Renal pelvis (tissue), 12 donors: Measurements from ENCODE around the gene CD40. TPM values are rescaled to one million over a fixed set of nuclear protein-coding genes. Genes with fewer than 3 reads are reported as not detected.
A peak's percentile ranks its signal among the peaks of the same experiment; 100 is the strongest.

ENCODE experiments used
- DNase-seq: peaks from one replicate; pipeline ENCODE4 v3.0.0-alpha.2; 2013
- long read RNA-seq, 16 experiments: transcript quantifications; one replicate each; lab custom pipeline, GENCODE V29; 2026
- polyA plus RNA-seq, 3 donors: library from polyadenylated mRNA; unstranded; fragments of 120-200 nt; gene quantifications; one replicate each; pipeline ENCODE4 v1.2.1, GENCODE V29; 2013; ENCODE audit not compliant: insufficient read length in 3 of 3

The CD40 gene
- 1 to 10 TPM; 3.8 to 5.7 (median 5.5) TPM for polyA plus RNA-seq
- long read RNA-seq, donor 1, partial matches to known transcripts = 0 of 2 reads
- long read RNA-seq, donor 1, other reads (novel, unspliced or antisense) = 0 of 2 reads
- long read RNA-seq, donor 2, partial matches to known transcripts = 0 of 1 reads
- long read RNA-seq, donor 2, other reads (novel, unspliced or antisense) = 0 of 1 reads
- long read RNA-seq, donor 3, partial matches to known transcripts = 0 of 1 reads
- long read RNA-seq, donor 3, other reads (novel, unspliced or antisense) = 0 of 1 reads
- long read RNA-seq, donor 4, partial matches to known transcripts = 0 of 4 reads
- long read RNA-seq, donor 4, other reads (novel, unspliced or antisense) = 0 of 4 reads
- long read RNA-seq, donor 5 = 0 reads
- long read RNA-seq, donor 6, partial matches to known transcripts = 0 of 3 reads
- long read RNA-seq, donor 6, other reads (novel, unspliced or antisense) = 0 of 3 reads
- long read RNA-seq, donor 7, partial matches to known transcripts = 0 of 1 reads
- long read RNA-seq, donor 7, other reads (novel, unspliced or antisense) = 0 of 1 reads
- long read RNA-seq, donor 8 = 0 reads
- long read RNA-seq, donor 9, partial matches to known transcripts = 0 of 2 reads
- long read RNA-seq, donor 9, other reads (novel, unspliced or antisense) = 0 of 2 reads
- long read RNA-seq, donor 10, partial matches to known transcripts = 0 of 1 reads
- long read RNA-seq, donor 10, other reads (novel, unspliced or antisense) = 0 of 1 reads
- long read RNA-seq, donor 11, partial matches to known transcripts = 0 of 1 reads
- long read RNA-seq, donor 11, other reads (novel, unspliced or antisense) = 0 of 1 reads
- long read RNA-seq, donor 12, partial matches to known transcripts = 0 of 2 reads
- long read RNA-seq, donor 12, other reads (novel, unspliced or antisense) = 0 of 2 reads
- long read RNA-seq, donor 13, partial matches to known transcripts = 0 of 1 reads
- long read RNA-seq, donor 13, other reads (novel, unspliced or antisense) = 0 of 1 reads
- long read RNA-seq, donor 14, partial matches to known transcripts = 0 of 1 reads
- long read RNA-seq, donor 14, other reads (novel, unspliced or antisense) = 0 of 1 reads
- long read RNA-seq, donor 15, partial matches to known transcripts = 0 of 2 reads
- long read RNA-seq, donor 15, other reads (novel, unspliced or antisense) = 0 of 2 reads
- long read RNA-seq, donor 16 = 0 reads

DNA sequence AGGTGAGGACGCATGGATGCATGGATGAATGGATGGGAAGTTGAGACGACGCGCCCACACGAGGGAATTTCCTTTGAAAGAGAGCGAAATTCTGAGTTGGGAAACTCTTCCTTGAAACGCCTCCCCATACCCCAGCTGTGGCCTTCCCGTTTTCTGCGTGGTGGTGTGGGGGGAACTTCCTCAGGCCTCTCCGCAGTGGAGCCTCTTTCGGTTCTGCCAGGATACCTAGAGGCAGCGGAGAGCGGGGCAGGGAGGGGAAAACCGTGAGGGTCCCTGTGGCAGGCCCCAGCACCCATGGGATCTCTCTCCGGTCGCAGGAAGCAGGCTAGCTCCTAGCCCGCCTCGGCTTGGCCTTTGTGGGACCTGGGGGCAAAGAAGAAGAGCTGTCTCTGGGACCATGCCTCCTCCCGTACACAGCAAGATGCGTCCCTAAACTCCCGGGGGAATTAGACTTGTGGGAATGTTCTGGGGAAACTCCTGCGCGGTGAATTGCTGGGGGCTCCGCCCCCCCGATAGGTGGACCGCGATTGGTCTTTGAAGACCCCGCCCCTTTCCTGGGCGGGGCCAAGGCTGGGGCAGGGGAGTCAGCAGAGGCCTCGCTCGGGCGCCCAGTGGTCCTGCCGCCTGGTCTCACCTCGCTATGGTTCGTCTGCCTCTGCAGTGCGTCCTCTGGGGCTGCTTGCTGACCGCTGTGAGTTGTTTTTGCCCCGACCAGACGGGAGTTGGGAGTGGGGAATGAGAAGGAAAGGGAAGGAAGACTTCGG, at the start of gene CD40:
TSS of gene CD40 (plus strand) at position 611 of the 764 bp plus-strand sequence. CDS start at position 641, 30 bp downstream.
- DNase-seq = peak; percentile 31

DNA sequence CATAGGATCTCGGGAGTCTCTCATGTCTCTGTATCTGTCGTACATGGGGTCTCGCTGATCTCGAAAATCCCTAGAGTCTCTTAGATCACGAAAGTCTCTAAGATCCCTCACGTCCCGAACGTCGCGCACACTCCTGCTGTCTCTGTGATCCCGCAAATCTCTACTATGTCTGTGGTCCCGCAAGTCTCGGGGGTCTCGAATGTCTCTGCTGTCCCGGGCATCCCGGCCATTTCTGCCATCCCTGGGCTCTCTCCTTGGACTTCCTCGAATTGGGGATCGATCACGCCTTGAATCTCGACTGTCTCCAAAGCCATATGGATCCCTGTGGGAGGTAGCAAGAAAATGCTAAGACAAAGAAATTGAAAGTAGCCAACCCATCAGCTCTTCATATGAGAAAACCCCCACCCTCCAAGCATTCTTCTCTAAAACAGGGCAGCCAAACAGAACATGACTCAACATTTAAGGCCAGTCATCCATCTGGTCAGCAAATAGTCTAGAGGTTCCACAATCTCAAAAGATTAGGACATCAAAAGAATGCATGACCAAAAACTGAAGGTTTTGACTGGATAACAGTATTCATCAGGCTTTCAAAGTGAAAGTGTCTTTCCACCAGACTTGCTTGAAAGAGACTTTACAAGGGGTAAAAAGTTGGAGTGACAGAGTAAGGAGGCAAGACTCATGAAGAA, 47.8 kb upstream of the CD40 start:
- no peak for DNase-seq

- DNase-seq = no peak
These were observed 46.5 kb upstream of the CD40 start for GRCh38 chr20:46071573-46071972.

- no peak for DNase-seq
These were observed 45.1 kb upstream of the CD40 start for GRCh38 chr20:46073024-46073423.

DNA sequence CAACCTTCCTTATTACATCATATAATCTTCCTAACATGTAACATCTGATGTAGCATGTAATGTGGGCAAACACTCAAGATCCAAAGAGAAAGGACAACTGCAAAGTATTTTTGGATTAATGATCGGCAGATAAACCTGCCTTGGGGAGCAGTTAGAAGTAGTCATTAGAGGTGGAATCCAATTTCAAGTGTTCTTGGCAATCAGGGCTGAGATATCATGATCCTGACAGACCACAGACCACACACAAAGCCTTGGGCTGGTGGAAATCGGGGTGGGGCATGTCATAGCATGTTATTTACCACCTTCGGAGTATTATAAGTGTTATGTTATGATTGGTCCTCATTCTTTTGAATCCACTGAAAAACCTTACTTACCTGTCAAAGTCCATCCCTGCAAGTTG, 44.7 kb upstream of the CD40 start:
- no peak for DNase-seq

- no peak for DNase-seq
These were observed 44.1 kb upstream of the CD40 start for GRCh38 chr20:46074006-46074405.

DNA sequence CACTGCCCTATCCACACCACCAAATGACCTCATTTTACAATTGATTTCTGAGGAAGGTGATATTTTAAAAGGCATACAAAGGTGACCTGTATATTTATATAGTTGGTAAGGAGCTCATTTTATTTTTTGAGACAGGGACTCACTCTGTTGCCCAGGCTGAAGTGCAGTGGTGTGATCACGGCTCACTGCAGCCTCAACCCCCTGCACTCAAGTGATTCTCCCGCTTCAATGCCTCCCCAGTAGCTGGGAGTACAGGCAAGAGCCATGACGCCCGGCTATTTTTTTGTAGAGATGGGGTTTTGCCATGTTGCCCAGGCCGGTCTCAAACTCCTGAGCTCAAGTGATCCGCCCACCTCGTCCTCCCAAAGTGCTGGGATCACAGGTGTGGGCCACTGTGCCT, 41.3 kb upstream of the CD40 start:
- no peak for DNase-seq

DNA sequence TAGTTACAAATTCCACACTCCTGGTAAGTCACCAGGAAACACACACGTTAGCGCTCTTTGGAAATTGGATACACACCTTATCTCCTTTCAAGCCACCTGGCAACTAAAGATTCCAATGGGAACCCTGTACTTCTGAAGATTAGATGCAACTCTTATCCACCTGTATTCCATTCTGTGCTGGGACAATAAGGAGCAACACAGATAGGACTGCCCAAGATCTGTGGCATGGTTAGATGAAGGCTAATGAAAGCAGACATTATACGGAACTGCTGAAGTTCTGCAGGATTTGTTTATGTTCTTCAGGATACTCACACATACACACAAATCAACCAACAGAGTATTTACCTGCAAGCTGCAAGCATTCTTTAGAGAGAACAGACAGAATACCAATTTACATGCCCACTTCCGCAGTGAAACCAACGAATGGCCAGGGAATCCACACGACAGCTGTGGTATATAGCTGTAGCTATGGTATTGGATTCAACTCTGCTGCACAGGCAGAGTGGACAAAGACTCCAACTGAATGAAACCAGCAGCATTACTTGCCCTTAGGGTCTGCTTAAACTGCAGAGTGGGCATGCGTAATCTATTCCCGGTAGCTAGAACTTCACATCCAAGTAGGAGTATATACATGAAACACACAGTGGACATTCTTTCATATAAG, 40.3 kb upstream of the CD40 start:
- no peak for DNase-seq

- DNase-seq = no peak
These were observed 39.2 kb upstream of the CD40 start for GRCh38 chr20:46078954-46079353.

GRCh38 chr20:46081074-46081473, 37.0 kb upstream of the CD40 start:
- DNase-seq = no peak

DNA sequence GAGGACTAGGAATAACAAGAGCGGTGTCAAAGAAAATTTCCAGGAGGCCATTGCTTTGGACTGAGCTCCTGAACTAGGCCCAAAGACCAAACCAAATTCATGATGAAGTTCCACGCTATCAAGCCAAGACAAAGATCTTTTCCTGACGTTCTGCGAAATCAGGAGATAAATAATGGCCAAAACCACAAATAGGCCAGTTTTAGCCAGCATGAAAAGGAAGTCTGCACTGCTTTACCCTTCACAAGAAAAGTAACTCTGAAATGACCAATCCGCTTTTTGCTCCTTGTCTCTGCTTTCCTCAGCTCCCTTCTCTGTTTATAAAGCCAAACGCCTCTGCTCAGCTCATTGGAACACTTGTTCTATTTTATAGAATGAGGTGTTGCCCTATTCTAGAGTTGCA, 35.0 kb upstream of the CD40 start:
- DNase-seq = no peak

DNA sequence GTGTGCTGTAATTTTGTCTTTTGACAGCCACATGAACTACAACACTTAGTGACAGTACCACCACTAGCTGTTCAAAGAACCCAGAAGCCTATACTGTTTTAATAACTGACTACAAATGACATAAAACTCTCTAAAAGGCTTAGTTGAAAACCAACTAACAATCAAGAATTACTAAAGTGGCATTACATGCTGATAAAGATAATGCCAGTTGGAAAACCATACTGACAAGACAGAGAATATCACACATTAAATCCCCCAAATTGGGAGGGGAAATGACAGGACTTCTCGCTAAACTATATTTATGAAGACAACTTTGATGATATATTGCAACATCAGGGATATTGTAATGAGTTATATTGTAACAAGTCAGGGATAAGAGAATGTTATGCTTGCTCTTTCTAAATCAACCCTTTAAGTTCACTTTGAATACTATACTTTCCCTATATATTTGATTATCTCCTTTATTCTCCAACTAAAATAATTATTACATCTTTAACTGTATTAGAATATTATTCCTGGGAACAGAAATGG, 34.5 kb upstream of the CD40 start:
- DNase-seq = no peak

DNA sequence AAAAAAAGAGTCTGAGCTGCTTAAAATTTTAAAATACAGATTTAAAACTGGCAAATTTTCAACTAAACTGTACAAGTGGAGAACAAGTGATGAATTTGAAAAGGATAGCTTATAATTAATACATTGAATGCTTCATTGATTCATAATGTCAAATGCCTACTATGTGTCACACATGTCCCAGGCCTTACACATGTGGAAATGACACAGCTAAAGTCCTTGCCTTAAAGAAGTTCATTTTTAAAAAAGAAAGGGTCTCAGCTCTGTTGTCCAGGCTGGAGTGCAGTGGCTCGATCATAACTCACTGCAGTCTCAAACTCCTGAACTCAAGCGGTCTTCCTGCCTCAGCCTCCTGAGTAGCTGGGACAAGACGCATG, 33.3 kb upstream of the CD40 start:
- DNase-seq = no peak

- DNase-seq = no peak
These were observed 32.8 kb upstream of the CD40 start for GRCh38 chr20:46085179-46085851.

- no peak for DNase-seq
These were observed 31.0 kb upstream of the CD40 start for GRCh38 chr20:46087161-46087560.

DNA sequence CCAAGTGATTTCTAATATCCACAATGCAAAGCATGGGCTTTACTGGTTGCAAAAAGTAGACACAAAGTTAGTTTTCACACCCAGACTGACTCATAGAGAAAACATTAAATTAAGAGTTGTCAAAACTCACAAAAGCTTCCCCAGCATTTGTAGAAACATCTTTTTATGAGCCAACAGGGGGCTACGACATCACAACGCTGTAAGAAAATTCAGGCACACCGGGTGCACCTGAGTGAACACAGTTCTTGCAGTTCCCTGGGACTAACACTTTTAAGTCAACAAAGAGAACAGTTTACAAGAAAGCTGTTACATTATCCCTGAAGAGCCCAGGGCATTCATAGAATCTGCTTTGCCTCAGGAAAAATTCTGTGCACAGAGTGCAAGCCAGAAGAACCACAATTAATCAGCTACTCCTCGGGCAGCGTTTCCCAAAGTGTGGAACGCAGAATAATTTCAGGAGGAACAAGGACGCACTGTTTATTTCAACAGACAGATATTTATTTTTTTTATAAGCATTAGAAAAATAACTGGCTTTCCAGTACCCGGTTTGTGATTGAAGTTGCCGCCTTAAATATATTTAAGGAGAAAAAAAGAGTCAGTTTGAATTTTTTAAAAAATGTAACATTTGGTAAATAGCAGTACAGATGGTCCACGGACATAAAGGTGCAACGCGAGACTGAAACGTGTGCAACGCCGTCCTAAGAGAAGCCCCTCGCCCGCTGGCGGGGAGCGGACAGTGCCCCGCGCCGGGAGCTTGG, 29.5 kb upstream of the CD40 start:
- DNase-seq = peak; percentile 15

GRCh38 chr20:46089167-46089416, 29.0 kb upstream of the CD40 start:
- DNase-seq = no peak

DNA sequence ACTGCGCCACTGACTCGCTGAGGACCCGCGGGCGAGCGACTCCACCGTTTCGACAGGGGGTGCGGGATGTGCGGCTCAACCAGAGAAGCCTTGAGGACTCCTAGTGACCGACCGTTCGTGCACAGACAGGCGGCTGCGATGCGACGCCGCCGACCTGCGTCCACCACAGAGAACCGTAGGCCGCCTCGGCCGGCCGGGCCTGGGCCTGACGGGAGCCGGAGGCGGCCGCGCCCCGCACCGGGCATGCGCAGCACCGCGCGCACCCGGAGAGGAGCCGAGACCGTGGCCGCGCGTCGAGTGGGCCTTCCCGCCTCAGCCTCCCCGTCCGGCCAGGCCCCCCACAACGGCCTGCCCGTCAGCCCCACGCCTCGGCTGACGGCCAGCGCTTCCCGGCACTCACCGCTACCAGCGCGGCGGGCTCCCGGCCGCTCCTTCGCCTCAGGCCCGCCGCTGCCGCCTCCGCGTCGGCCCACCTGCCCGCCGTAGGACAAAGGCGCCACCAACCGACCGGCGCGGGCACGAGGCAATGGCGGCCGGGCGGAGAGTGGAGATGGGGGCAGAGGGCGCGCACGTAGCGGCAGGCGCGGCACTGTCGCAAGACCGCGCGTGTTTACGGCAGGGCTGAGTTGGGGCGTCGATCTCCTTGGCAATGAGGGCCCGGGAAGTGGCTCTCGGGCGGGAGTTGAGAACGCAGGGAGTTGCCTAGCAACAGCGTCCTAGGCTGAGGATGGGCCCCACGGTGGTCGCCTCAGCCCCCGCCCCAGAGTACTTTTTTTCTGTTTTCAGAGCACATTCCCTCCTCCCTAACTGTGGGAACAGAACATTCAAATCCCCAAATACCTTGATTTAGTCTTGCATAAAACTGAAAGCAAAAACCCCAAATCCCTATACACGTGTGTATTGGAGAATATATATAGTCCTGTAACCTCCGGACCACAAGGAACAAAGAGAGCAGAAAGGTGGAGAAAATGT, 28.4 kb upstream of the CD40 start, which contains the start of gene NCOA5:
TSS of gene NCOA5 (minus strand) at position 546 of the 972 bp plus-strand sequence. CDS start 10,538 bp downstream, outside the sequence.
- peak; percentile 96 for DNase-seq
